ENCODE data around the gene BAG2.

BAG2 gene

DNA sequence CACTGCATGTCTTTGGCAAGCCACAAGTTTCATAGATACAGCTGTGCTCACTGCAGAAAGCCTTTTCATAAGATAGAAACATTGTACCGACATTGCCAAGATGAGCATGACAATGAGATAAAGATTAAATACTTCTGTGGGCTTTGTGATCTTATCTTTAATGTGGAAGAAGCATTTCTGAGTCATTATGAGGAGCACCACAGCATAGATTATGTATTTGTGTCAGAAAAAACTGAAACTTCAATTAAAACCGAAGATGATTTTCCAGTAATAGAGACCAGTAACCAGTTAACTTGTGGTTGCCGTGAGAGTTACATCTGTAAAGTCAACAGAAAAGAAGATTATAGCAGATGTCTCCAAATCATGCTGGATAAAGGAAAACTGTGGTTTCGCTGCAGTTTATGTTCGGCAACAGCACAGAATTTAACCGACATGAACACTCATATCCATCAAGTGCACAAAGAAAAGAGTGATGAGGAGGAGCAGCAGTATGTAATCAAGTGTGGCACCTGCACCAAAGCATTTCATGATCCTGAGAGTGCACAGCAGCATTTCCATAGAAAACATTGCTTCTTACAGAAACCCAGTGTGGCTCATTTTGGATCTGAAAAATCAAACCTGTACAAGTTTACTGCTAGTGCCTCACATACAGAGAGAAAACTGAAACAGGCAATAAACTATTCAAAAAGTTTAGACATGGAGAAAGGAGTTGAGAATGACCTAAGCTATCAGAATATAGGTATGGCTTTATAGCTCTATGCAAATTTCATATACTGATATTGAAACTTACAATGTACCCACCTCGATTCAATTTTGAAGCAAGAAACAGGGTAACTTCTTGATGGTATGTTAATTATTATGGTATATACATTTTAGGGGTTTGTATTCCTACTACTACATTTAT is 23.9 kb upstream of the BAG2 start:
- Histone ChIP-seq H3K4me1 (ENCODE audit: low read depth, poor library complexity, severe bottlenecking) (peaks cover 56% of the 10 kb centered on the region), H3K27ac (peak overlapping the region; percentile 89), H3K4me3 (IDR thresholded peaks at IDR 0.05; ENCODE audit: insufficient read depth, low read depth, low read length) (no peak overlapping the region), H3K9ac (peak overlapping the region; percentile 32; the same call in 1 of the 2 replicates), H4K20me1 (ENCODE audit: insufficient read depth) (no peaks in the 10 kb centered on the region), H3K36me3 (ENCODE audit: insufficient read depth) (no peaks in the 10 kb centered on the region; the same call in none of the 2 replicates), H2AFZ (ENCODE audit: low read depth) (no peak overlapping the region), H3K4me2 (peak overlapping the region; percentile 90), H3K79me2 (ENCODE audit: insufficient read depth, low read depth) (no peaks in the 10 kb centered on the region), H3K27me3 (ENCODE audit: insufficient read depth, low read depth) (no peaks in the 10 kb centered on the region)
- TF ChIP-seq, protein P1, sequence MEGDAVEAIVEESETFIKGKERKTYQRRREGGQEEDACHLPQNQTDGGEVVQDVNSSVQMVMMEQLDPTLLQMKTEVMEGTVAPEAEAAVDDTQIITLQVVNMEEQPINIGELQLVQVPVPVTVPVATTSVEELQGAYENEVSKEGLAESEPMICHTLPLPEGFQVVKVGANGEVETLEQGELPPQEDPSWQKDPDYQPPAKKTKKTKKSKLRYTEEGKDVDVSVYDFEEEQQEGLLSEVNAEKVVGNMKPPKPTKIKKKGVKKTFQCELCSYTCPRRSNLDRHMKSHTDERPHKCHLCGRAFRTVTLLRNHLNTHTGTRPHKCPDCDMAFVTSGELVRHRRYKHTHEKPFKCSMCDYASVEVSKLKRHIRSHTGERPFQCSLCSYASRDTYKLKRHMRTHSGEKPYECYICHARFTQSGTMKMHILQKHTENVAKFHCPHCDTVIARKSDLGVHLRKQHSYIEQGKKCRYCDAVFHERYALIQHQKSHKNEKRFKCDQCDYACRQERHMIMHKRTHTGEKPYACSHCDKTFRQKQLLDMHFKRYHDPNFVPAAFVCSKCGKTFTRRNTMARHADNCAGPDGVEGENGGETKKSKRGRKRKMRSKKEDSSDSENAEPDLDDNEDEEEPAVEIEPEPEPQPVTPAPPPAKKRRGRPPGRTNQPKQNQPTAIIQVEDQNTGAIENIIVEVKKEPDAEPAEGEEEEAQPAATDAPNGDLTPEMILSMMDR (conservative IDR thresholded peaks at IDR 0.05; ENCODE audit: low read depth, low read length), result 0 out of 2 replicates have a peak, but pooled peaks have one; percentile 7

DNA sequence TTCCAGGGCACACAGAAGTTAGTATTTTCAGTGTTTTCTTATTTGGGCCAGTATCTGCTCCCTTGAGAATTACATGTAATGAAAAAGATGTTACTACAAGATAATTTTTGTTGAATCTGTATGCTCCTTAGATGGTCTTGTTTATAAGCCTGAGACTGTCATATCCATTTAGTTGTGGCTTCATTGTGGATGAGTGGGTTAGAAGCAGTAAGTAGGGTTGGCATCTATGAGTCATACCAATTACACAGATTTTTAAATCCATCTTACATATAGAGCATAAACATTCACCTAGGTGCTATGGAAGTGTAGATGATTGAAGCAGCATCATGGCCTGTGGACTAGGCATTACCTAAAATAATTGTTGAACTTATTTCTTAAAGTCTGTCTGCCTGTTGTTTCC is 13.5 kb upstream of the BAG2 start:
- Histone ChIP-seq H3K27me3 (ENCODE audit: insufficient read depth, low read depth) (no peaks in the 10 kb centered on the region), H3K79me2 (ENCODE audit: insufficient read depth, low read depth) (no peaks in the 10 kb centered on the region), H2AFZ (ENCODE audit: low read depth) (no peak overlapping the region), H4K20me1 (ENCODE audit: insufficient read depth) (no peaks in the 10 kb centered on the region), H3K9ac (no peak overlapping the region), H3K4me2 (no peak overlapping the region), H3K36me3 (ENCODE audit: insufficient read depth) (no peaks in the 10 kb centered on the region), H3K27ac (no peak overlapping the region), H3K4me3 (IDR thresholded peaks at IDR 0.05; ENCODE audit: insufficient read depth, low read depth, low read length) (no peak overlapping the region), H3K4me1 (ENCODE audit: low read depth, poor library complexity, severe bottlenecking) (peaks cover 9% of the 10 kb centered on the region)
- TF ChIP-seq, protein P1 (conservative IDR thresholded peaks at IDR 0.05; ENCODE audit: low read depth, low read length), result no peak

DNA sequence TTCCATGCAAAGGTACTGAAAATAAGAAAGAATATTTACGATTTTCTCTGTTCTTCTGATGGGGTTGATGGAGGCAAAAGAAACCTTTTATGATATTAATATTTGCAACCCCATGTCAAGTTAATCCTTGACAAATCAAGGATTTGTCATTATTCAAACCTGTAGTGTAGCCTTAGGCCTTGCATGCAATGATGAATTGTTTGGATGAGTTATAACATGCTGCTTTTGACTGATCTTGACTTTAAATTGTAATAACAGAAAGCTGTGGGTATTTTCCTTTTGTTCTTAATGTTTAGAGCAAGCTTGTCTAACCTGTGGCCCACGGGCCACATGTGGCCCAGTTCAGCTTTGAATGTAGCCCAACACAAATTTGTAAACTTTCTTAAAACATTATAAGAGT is 13.0 kb upstream of the BAG2 start:
- H3K36me3 ChIP-seq (ENCODE audit: insufficient read depth), result no peaks in the 10 kb centered on the region
- TF ChIP-seq, protein P1 (conservative IDR thresholded peaks at IDR 0.05; ENCODE audit: low read depth, low read length), result no peak

DNA sequence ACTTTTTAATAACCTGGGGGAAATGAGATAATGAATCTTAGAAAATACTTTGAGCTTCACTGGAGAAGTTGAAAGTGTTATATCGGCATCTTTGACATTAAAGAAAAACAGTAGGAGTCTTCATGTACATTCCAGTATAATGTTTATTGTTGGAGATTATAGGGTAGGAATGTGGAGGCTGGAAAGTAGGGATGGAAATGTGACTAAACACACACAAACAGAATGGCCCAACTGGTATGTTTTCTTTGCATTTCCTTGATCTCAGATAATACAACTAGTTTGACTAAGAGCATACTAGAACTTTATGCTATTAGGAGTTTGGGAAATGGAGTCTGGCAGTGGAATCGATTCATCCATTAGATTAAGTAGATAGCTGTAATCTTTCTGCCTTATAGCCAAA is 10.1 kb upstream of the BAG2 start:
- Histone ChIP-seq H3K27me3 (ENCODE audit: insufficient read depth, low read depth) (no peaks in the 10 kb centered on the region), H3K4me1 (ENCODE audit: low read depth, poor library complexity, severe bottlenecking) (no peaks in the 10 kb centered on the region), H3K27ac (no peak overlapping the region), H3K36me3 (ENCODE audit: insufficient read depth) (no peaks in the 10 kb centered on the region), H3K4me2 (no peak overlapping the region), H3K79me2 (ENCODE audit: insufficient read depth, low read depth) (no peaks in the 10 kb centered on the region), H2AFZ (ENCODE audit: low read depth) (no peak overlapping the region), H3K4me3 (IDR thresholded peaks at IDR 0.05; ENCODE audit: insufficient read depth, low read depth, low read length) (no peak overlapping the region), H4K20me1 (ENCODE audit: insufficient read depth) (no peaks in the 10 kb centered on the region), H3K9ac (no peak overlapping the region)
- TF ChIP-seq, protein P1 (conservative IDR thresholded peaks at IDR 0.05; ENCODE audit: low read depth, low read length), result no peak

More for the DNA sequence above, 13.0 kb upstream of the BAG2 start:
- Histone ChIP-seq H2AFZ (ENCODE audit: low read depth) (no peak overlapping the region), H4K20me1 (ENCODE audit: insufficient read depth) (no peaks in the 10 kb centered on the region), H3K79me2 (ENCODE audit: insufficient read depth, low read depth) (no peaks in the 10 kb centered on the region), H3K4me1 (ENCODE audit: low read depth, poor library complexity, severe bottlenecking) (peaks cover 5% of the 10 kb centered on the region), H3K27ac (no peak overlapping the region), H3K9ac (no peak overlapping the region), H3K4me3 (IDR thresholded peaks at IDR 0.05; ENCODE audit: insufficient read depth, low read depth, low read length) (no peak overlapping the region), H3K27me3 (ENCODE audit: insufficient read depth, low read depth) (no peaks in the 10 kb centered on the region), H3K4me2 (no peak overlapping the region)
